PFSK-1 (cell line): Measurements from ENCODE around the gene VSTM2A.

ENCODE experiments used
- FOXP2 ChIP-seq: optimal IDR thresholded peaks from 2 replicates; pipeline ENCODE3; 2011; ENCODE audit warnings: borderline replicate concordance, control low read depth, inconsistent platforms; ENCODE audit not compliant: insufficient read depth; ENCODE audit errors: extremely low read length, extremely low read depth
- POLR2AphosphoS5 ChIP-seq: IDR thresholded peaks from 2 replicates; pipeline ENCODE4 v1.6.1; 2012; ENCODE audit warnings: low read depth, mild to moderate bottlenecking, control low read depth, low read length, moderate library complexity
- SIN3A ChIP-seq: IDR thresholded peaks from 2 replicates; pipeline ENCODE4 v1.6.1; 2012; ENCODE audit warnings: mild to moderate bottlenecking, low read length, moderate library complexity, borderline replicate concordance; ENCODE audit not compliant: insufficient read depth
- TAF1 ChIP-seq: IDR thresholded peaks from 2 replicates; pipeline ENCODE4 v1.6.1; 2012; ENCODE audit warnings: low read length, control low read depth, borderline replicate concordance; ENCODE audit not compliant: insufficient read depth
- TF ChIP-seq, protein P1 (sequence below), 2 experiments: IDR thresholded peaks; 2 replicates each; pipeline versions ENCODE4 v1.6.1 to v1.8.0; 2011 to 2012; ENCODE audit warnings: low read depth in 2 of 2, low read length in 2 of 2, control low read depth in 1 of 2, inconsistent platforms in 1 of 2, mild to moderate bottlenecking in 1 of 2, moderate library complexity in 1 of 2; ENCODE audit not compliant: insufficient read depth in 1 of 2

The VSTM2A gene

DNA sequence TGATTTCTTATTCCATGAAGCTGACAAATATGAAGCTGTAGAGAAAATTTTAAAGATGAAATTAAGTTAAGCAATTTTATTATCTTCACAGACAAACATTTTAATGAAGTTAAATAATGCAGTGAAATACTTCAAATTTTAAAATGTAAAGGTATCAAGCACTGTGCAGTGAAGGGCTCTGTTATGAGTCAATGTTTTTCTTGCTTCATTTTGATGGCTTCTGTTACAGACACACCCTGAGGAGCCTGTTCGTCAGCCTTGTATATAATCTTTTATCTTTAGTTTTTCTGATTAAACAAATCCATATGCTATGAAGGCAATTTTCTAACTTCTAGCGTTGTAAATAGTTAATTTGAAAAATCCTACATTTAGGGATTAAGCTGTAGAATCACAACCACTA, 18.5 kb downstream of the VSTM2A start:
- TF ChIP-seq, protein P1, sequence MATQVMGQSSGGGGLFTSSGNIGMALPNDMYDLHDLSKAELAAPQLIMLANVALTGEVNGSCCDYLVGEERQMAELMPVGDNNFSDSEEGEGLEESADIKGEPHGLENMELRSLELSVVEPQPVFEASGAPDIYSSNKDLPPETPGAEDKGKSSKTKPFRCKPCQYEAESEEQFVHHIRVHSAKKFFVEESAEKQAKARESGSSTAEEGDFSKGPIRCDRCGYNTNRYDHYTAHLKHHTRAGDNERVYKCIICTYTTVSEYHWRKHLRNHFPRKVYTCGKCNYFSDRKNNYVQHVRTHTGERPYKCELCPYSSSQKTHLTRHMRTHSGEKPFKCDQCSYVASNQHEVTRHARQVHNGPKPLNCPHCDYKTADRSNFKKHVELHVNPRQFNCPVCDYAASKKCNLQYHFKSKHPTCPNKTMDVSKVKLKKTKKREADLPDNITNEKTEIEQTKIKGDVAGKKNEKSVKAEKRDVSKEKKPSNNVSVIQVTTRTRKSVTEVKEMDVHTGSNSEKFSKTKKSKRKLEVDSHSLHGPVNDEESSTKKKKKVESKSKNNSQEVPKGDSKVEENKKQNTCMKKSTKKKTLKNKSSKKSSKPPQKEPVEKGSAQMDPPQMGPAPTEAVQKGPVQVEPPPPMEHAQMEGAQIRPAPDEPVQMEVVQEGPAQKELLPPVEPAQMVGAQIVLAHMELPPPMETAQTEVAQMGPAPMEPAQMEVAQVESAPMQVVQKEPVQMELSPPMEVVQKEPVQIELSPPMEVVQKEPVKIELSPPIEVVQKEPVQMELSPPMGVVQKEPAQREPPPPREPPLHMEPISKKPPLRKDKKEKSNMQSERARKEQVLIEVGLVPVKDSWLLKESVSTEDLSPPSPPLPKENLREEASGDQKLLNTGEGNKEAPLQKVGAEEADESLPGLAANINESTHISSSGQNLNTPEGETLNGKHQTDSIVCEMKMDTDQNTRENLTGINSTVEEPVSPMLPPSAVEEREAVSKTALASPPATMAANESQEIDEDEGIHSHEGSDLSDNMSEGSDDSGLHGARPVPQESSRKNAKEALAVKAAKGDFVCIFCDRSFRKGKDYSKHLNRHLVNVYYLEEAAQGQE (IDR thresholded peaks at IDR 0.05; ENCODE audit: insufficient read depth in 1 of 2, low read depth in 2 of 2, low read length in 2 of 2), result no peak
- TF ChIP-seq TAF1 (no peak), SIN3A (no peak), POLR2AphosphoS5 (no peak), FOXP2 (no peak)

DNA sequence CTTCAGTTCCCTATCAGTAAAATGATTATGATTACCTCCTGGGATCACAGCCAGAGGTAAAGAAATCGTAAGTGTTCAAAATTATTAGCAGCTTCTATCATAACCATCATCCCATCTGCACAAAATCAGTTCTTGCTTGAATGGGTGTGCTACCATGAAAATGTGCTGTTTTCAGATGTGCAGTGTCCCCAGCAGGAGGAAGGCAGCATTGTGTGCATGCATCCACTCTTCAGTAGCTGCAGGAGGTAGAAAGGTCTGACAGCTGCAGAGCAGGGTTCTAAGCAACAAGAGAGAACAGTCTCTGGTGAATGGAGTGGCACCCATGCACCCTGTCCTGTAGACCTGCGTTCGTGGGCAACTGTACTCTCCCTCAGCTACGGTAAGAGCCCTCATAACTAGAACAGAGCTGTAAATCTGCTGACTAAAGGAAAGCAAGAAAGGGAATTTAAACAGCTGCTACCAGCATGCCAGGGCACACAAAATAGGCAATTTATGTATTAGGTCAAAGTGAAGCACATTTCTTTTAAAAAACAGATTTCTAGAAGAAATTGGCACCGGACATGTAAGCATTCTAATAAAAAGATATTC, 21.2 kb downstream of the VSTM2A start:
- TF ChIP-seq POLR2AphosphoS5, result no peak
- no peak for TF ChIP-seq TAF1
- TF ChIP-seq, protein P1 (IDR thresholded peaks at IDR 0.05; ENCODE audit: insufficient read depth in 1 of 2, low read depth in 2 of 2, low read length in 2 of 2), result no peak
- no peak for TF ChIP-seq FOXP2
- no peak for TF ChIP-seq SIN3A

DNA sequence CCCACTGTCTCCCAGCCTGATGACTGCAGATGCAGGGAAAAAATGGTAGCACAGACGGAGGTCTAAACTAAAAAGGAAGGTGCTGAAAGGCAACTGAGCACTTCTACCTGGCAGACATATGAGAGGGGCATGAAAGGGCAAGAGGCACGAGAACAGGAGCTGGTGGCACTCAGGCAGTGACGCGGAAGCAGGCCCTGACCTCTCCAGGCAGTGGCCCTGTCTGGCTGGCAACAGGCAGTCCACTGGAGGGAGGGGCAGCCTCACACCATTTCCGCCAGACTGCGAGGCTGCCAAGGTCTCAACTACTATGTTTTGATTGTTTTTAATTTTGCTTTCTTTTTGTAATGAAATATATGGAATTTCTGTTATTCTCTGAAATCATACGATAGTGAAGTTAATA, 23.3 kb downstream of the VSTM2A start:
- no peak for TF ChIP-seq TAF1
- TF ChIP-seq FOXP2, result no peak
- no peak for TF ChIP-seq SIN3A
- TF ChIP-seq, protein P1 (IDR thresholded peaks at IDR 0.05; ENCODE audit: insufficient read depth in 1 of 2, low read depth in 2 of 2, low read length in 2 of 2), result no peak
- TF ChIP-seq POLR2AphosphoS5, result no peak

DNA sequence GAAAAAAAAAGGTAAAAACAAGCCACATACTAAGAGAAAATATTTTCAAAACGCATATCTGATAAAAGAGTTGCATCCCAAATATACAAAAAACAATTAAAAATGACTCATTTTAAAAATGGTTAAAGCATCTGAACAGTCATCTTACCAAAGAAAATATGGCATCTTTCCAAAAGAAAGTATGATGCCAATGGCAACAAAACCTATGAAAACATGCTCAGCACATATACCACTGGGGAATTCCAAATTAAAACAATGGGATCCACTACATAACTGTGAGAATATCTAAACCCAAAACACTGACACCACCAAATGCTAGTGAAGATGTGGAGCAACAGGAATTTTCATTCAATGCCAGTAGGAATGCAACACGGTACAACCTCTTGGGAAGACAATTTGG, 39.3 kb downstream of the VSTM2A start:
- TF ChIP-seq TAF1, result no peak

DNA sequence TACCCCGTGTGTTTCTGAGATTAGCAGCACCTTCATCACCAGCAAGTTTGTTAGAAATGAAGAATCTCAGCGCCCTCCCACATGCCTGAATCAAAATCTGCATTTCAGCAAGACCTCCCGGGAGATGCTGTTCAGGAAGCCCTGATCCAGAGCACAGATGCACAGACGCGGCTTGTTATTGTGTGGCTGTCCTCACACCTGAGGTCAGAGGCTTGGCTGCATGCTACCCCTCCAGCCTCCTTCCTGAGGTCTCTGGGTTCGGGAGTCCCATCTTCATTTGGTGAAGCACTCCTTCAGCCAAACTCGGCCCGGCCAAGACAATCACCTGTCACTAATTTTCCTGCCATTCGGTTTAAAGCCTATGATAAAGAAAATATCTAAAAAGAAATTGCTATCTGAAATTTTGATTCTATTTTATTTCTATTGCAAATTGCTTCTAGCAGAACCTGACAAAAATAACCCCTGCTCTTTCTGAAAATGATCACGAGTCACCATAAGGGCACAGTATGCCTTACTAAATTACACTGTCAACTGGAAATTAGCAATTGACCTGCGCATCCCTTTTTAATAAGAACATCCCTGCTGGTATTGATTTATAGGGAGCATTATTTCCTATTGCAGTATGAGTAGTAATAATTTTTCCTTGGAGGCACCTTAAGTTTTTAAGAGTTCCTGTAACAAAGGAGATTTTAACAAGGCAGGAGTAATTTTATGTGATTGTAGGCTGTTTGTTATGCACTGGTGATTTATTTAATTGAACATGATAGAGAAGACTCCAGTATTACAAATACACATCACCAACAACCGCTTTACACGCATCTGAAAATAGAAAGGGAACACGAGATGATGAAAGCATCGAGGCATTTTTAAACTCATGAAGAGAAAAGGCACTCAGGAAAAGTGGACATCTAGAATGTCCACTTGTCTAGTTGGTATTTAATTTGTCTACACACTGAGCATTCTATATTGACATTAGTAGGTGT, 49.5 kb downstream of the VSTM2A start:
- TF ChIP-seq SIN3A, result no peak
- no peak for TF ChIP-seq FOXP2
- TF ChIP-seq, protein P1 (IDR thresholded peaks at IDR 0.05; ENCODE audit: insufficient read depth in 1 of 2, low read depth in 2 of 2, low read length in 2 of 2), result no peak
- TF ChIP-seq TAF1, result no peak
- no peak for TF ChIP-seq POLR2AphosphoS5
